Measurements from ENCODE around the gene KLK14.

GRCh38 chr19:51093101-51093500 lies 10.4 kb upstream of the KLK14 start:
- TF ChIP-seq, protein P1, sequence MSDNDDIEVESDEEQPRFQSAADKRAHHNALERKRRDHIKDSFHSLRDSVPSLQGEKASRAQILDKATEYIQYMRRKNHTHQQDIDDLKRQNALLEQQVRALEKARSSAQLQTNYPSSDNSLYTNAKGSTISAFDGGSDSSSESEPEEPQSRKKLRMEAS (IDR thresholded peaks at IDR 0.05) = no peak
- TF ChIP-seq, protein P2, sequence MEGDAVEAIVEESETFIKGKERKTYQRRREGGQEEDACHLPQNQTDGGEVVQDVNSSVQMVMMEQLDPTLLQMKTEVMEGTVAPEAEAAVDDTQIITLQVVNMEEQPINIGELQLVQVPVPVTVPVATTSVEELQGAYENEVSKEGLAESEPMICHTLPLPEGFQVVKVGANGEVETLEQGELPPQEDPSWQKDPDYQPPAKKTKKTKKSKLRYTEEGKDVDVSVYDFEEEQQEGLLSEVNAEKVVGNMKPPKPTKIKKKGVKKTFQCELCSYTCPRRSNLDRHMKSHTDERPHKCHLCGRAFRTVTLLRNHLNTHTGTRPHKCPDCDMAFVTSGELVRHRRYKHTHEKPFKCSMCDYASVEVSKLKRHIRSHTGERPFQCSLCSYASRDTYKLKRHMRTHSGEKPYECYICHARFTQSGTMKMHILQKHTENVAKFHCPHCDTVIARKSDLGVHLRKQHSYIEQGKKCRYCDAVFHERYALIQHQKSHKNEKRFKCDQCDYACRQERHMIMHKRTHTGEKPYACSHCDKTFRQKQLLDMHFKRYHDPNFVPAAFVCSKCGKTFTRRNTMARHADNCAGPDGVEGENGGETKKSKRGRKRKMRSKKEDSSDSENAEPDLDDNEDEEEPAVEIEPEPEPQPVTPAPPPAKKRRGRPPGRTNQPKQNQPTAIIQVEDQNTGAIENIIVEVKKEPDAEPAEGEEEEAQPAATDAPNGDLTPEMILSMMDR (IDR thresholded peaks at IDR 0.05 in 2 of 3, conservative IDR thresholded peaks at IDR 0.05 in 1 of 3; ENCODE audit: borderline replicate concordance in 1 of 3, insufficient read depth in 1 of 3, low read depth in 2 of 3, low read length in 2 of 3) = no peak
- TF ChIP-seq EZH2 (IDR thresholded peaks at IDR 0.05) = no peak
- no peak for TF ChIP-seq EGR1 (IDR thresholded peaks at IDR 0.05; ENCODE audit: low read depth)
- TF ChIP-seq, protein P3, sequence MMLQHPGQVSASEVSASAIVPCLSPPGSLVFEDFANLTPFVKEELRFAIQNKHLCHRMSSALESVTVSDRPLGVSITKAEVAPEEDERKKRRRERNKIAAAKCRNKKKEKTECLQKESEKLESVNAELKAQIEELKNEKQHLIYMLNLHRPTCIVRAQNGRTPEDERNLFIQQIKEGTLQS (IDR thresholded peaks at IDR 0.05) = no peak
- TF ChIP-seq POLR2A (IDR thresholded peaks at IDR 0.05; ENCODE audit: borderline replicate concordance, extremely low read depth, insufficient read depth, insufficient read length) = no peak
- TF ChIP-seq, protein P4, sequence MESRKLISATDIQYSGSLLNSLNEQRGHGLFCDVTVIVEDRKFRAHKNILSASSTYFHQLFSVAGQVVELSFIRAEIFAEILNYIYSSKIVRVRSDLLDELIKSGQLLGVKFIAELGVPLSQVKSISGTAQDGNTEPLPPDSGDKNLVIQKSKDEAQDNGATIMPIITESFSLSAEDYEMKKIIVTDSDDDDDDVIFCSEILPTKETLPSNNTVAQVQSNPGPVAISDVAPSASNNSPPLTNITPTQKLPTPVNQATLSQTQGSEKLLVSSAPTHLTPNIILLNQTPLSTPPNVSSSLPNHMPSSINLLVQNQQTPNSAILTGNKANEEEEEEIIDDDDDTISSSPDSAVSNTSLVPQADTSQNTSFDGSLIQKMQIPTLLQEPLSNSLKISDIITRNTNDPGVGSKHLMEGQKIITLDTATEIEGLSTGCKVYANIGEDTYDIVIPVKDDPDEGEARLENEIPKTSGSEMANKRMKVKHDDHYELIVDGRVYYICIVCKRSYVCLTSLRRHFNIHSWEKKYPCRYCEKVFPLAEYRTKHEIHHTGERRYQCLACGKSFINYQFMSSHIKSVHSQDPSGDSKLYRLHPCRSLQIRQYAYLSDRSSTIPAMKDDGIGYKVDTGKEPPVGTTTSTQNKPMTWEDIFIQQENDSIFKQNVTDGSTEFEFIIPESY (IDR thresholded peaks at IDR 0.05; ENCODE audit: extremely low read depth, insufficient replicate concordance, low read length) = no peak

Measured in HCT116 (cell line).